Activated CD8-positive, alpha-beta memory T cell treated with anti-CD3 and anti-CD28 coated beads, Interleukin-2, amount 10 ng/mL, durations not matched to agents 7 days and 5 days (primary cell): ENCODE data around the gene DENND2C. TPM values are rescaled to one million over a fixed set of nuclear protein-coding genes. Genes with fewer than 3 reads are reported as not detected.

ENCODE experiments used
- ATAC-seq: fragments of 150-1000 bp; cut with Tn5 transposase; one replicate; pipeline ENCODE4 v1.10.0; 2021; ENCODE audit warnings: moderate library complexity
- CTCF ChIA-PET: fragments of 350-600 bp; sonication (Branson Sonifier 250); formaldehyde crosslinking; loops from one replicate; lab custom pipeline; 2021; ENCODE audit warnings: antibody characterized with exemption; lab: Charles Lee
- DNase-seq: peaks from one replicate; pipeline ENCODE4 v3.0.0-alpha.2; 2020
- H3K27ac Mint-ChIP-seq: one replicate; pipeline ENCODE4 v1.8.0; 2021; ENCODE audit warnings: mild to moderate bottlenecking, mixed read lengths
- H3K27me3 Mint-ChIP-seq: one replicate; pipeline ENCODE4 v1.8.0; 2021; ENCODE audit warnings: mixed read lengths
- H3K36me3 Mint-ChIP-seq: one replicate; pipeline ENCODE4 v1.8.0; 2021; ENCODE audit warnings: mild to moderate bottlenecking, mixed read lengths
- H3K4me1 Mint-ChIP-seq: one replicate; pipeline ENCODE4 v1.8.0; 2021; ENCODE audit warnings: mixed read lengths
- H3K4me3 Mint-ChIP-seq: one replicate; pipeline ENCODE4 v1.8.0; 2021; ENCODE audit warnings: mild to moderate bottlenecking, moderate library complexity, mixed read lengths
- H3K9me3 Mint-ChIP-seq: one replicate; pipeline ENCODE4 v1.8.0; 2022; ENCODE audit warnings: low read depth, mixed read lengths
- total RNA-seq, 2 experiments: library from RNA; stranded (reverse); gene quantifications; one replicate each; pipeline ENCODE4 v1.2.3, GENCODE V29; 2021

The DENND2C gene
- total RNA-seq, 2 experiments from 2014 or later, result 0.29 to 0.35 TPM

- H3K4me3 Mint-ChIP-seq, result no peak overlapping the region
- ATAC-seq, result no peak
- H3K36me3 Mint-ChIP-seq, result no peaks in the 10 kb centered on the region
- no peak for DNase-seq
- no peaks in the 10 kb centered on the region for H3K9me3 Mint-ChIP-seq
- CTCF ChIA-PET, result no interaction called here
- H3K4me1 Mint-ChIP-seq, result no peaks in the 10 kb centered on the region
- no peak overlapping the region for H3K27ac Mint-ChIP-seq
- peaks cover 3% of the 10 kb centered on the region for H3K27me3 Mint-ChIP-seq
These were observed 124.1 kb downstream of the DENND2C start for GRCh38 chr1:114545796-114546195.

- CTCF ChIA-PET, result no interaction called here
- no peak overlapping the region for H3K27ac Mint-ChIP-seq
- no peaks in the 10 kb centered on the region for H3K4me1 Mint-ChIP-seq
- no peaks in the 10 kb centered on the region for H3K9me3 Mint-ChIP-seq
- H3K4me3 Mint-ChIP-seq, result no peak overlapping the region
- H3K36me3 Mint-ChIP-seq, result no peaks in the 10 kb centered on the region
- DNase-seq (no peak), ATAC-seq (no peak)
- H3K27me3 Mint-ChIP-seq, result peaks cover 3% of the 10 kb centered on the region
These were observed 124.5 kb downstream of the DENND2C start for GRCh38 chr1:114545315-114545714.

DNA sequence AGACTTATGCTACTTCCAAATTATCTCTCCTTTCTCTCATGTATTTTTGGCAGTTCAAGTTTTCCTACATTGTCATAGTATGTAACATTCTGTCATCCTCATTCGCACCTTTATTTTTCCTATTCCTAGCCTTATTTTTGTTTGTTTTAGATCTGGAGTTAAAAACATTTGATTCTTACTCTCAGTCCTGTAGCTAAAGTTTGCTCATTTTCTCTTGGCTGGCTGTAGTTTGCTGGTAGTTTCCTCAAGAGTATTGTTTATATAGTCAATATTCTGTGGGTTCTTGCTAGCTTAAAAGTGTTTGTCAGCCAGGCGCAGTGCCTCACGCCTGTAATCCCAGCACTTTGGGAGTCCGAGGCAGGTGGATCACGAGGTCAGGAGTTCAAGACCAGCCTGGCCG is 129.0 kb downstream of the DENND2C start:
- CTCF ChIA-PET, result no interaction called here
- no peaks in the 10 kb centered on the region for H3K36me3 Mint-ChIP-seq
- no peak overlapping the region for H3K4me3 Mint-ChIP-seq
- H3K27me3 Mint-ChIP-seq, result peaks cover 3% of the 10 kb centered on the region
- no peaks in the 10 kb centered on the region for H3K9me3 Mint-ChIP-seq
- DNase-seq (no peak), ATAC-seq (no peak)
- H3K4me1 Mint-ChIP-seq, result no peaks in the 10 kb centered on the region
- no peak overlapping the region for H3K27ac Mint-ChIP-seq

DNA sequence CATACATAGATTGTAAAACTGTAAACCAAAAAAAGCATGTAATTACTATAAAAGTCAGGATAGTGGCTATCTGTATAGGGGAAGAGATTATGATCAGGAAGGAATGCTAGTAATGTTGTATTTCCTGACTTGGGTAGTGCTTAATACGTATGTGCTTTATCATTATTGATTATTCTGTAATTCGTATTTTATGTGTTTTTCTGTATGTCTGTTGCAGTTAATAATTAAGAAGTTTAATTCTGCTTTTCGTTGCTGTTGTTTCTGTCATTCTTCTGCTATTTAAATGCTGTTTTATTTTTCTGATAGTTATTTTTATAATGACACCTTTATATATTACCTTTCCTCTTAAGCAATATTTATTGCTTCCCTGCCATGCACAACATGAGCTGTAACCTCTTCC is 129.6 kb downstream of the DENND2C start:
- H3K9me3 Mint-ChIP-seq, result no peaks in the 10 kb centered on the region
- DNase-seq, result no peak
- no peak for ATAC-seq
- H3K36me3 Mint-ChIP-seq, result no peaks in the 10 kb centered on the region
- H3K27me3 Mint-ChIP-seq, result peaks cover 3% of the 10 kb centered on the region
- no peak overlapping the region for H3K4me3 Mint-ChIP-seq
- no peak overlapping the region for H3K27ac Mint-ChIP-seq
- H3K4me1 Mint-ChIP-seq, result no peaks in the 10 kb centered on the region
- CTCF ChIA-PET, result no interaction called here

GRCh38 chr1:114536043-114536442 is 133.8 kb downstream of the DENND2C start:
- no peaks in the 10 kb centered on the region for H3K27me3 Mint-ChIP-seq
- CTCF ChIA-PET, result no interaction called here
- no peak overlapping the region for H3K4me3 Mint-ChIP-seq

GRCh38 chr1:114535401-114535800 is 134.4 kb downstream of the DENND2C start:
- no peak for ATAC-seq
- CTCF ChIA-PET, result no interaction called here
- Mint-ChIP-seq H3K9me3 (no peaks in the 10 kb centered on the region), H3K4me1 (no peaks in the 10 kb centered on the region), H3K36me3 (no peaks in the 10 kb centered on the region), H3K27me3 (no peaks in the 10 kb centered on the region), H3K4me3 (no peak overlapping the region), H3K27ac (no peak overlapping the region)
- no peak for DNase-seq

More at GRCh38 chr1:114536043-114536442, 133.8 kb downstream of the DENND2C start:
- ATAC-seq, result no peak
- H3K9me3 Mint-ChIP-seq, result no peaks in the 10 kb centered on the region
- no peaks in the 10 kb centered on the region for H3K4me1 Mint-ChIP-seq
- DNase-seq, result no peak
- no peak overlapping the region for H3K27ac Mint-ChIP-seq
- no peaks in the 10 kb centered on the region for H3K36me3 Mint-ChIP-seq

Other genes starting within 250 kb of the DENND2C start
- gene TRIM33, start 158.8 kb downstream of the DENND2C start, total RNA-seq, result 10 to 100 TPM; 39.0 to 40.1 TPM
- gene BCAS2, start 88.4 kb downstream of the DENND2C start, total RNA-seq, result 10 to 100 TPM; 36.3 to 44.1 TPM
- gene AMPD1, start 25.5 kb upstream of the DENND2C start, total RNA-seq, result not detected
- gene NRAS, start 46.7 kb upstream of the DENND2C start, total RNA-seq, result 10 to 100 TPM; 39.7 to 58.7 TPM
- gene CSDE1, start 87.9 kb upstream of the DENND2C start, total RNA-seq, result 100 to 1,000 TPM; 331 to 410 TPM
- gene SIKE1, start 110.6 kb upstream of the DENND2C start, total RNA-seq, result 10 to 100 TPM; 62.7 to 71.0 TPM
- not detected for gene SYCP1, start 184.8 kb upstream of the DENND2C start, total RNA-seq